Liver (tissue), 3 donors: ENCODE measurements around the gene LRRC47.

ENCODE experiments used
- EGR1 ChIP-seq, 2 donors: IDR thresholded peaks; 2 replicates each; pipeline ENCODE4 v1.6.1; 2016 to 2018; ENCODE audit warnings: antibody characterized with exemption in 2 of 2, low read depth in 2 of 2
- GABPA ChIP-seq, 2 donors: IDR thresholded peaks in 1 of 2; conservative IDR thresholded peaks in 1 of 2; 2 replicates each; pipeline ENCODE4 v1.6.1; 2016; ENCODE audit warnings: antibody characterized with exemption in 2 of 2, mild to moderate bottlenecking in 1 of 2, moderate library complexity in 1 of 2
- JUND ChIP-seq, 2 donors: IDR thresholded peaks; 2 replicates each; pipeline ENCODE4 v1.6.1; 2016; ENCODE audit warnings: antibody characterized with exemption in 2 of 2
- MAX ChIP-seq: IDR thresholded peaks from 2 replicates; pipeline ENCODE4 v1.6.1; 2016; ENCODE audit warnings: antibody characterized with exemption
- RAD21 ChIP-seq, 2 donors: IDR thresholded peaks; 2 replicates each; pipeline ENCODE4 v1.6.1; 2016; ENCODE audit warnings: antibody characterized with exemption in 2 of 2, mild to moderate bottlenecking in 2 of 2
- SP1 ChIP-seq: IDR thresholded peaks from 2 replicates; pipeline ENCODE4 v1.6.1; 2018; ENCODE audit warnings: antibody characterized with exemption, mild to moderate bottlenecking
- YY1 ChIP-seq: IDR thresholded peaks from 2 replicates; pipeline ENCODE4 v1.6.1; 2016; ENCODE audit warnings: antibody characterized with exemption, mild to moderate bottlenecking
- TF ChIP-seq, protein P1 (sequence below): fragments of 150-350 bp; IDR thresholded peaks from 2 replicates; pipeline ENCODE4 v1.5.1; 2017; ENCODE audit warnings: improper control_type of control experiment, low read depth, low read length; ENCODE audit not compliant: missing input control
- donor health status: healthy.
- donor health status: healthy.

DNA sequence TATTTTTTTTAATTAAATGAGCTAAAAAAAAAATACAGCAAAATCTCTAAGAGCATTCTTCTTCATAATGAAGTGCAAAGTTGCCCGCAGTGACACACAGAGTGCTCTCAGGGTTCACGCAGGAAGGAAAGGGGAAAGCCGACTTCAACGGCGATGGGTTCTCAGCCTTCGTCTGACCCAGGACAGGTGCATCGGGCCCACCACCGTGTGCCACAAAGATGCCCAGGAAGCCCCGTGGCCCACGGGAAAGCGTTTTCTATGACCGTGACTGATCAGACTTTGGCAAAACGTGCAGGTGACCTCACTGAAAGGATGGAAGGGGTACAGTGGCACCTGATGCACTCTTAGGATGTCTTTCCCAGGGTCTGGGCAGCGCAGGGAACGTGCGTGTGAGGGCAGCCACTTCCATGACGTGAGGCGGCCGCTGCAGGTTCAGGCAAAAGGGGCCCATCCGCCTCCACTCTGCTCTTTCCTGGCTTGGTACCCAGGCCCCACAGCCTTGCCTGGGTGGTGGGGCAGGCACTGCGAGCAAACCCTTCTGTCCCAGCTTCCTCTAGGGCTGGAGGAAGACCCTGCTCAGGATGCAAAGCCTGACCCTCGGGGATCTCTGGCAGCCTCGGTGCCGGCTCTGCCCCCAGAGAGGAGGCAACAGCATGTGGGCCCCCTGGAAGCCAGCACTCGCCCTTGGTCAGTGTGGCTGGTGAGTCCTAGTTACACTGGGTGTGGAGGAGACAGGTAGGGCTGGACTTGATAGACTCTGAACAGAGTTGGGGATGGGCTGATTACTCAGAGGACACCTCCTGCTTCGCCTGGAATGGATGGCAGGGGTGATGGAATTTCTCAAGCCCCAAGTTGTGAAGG is 8.3 kb downstream of the LRRC47 start:
- TF ChIP-seq YY1 (no peak), MAX (no peak), GABPA (IDR thresholded peaks at IDR 0.05 in 1 of 2, conservative IDR thresholded peaks at IDR 0.05 in 1 of 2) (no peak), SP1 (no peak), RAD21 (IDR thresholded peaks at IDR 0.05) (no peak), JUND (IDR thresholded peaks at IDR 0.05) (no peak), EGR1 (IDR thresholded peaks at IDR 0.05; ENCODE audit: low read depth in 2 of 2) (no peak)
- TF ChIP-seq, protein P1, sequence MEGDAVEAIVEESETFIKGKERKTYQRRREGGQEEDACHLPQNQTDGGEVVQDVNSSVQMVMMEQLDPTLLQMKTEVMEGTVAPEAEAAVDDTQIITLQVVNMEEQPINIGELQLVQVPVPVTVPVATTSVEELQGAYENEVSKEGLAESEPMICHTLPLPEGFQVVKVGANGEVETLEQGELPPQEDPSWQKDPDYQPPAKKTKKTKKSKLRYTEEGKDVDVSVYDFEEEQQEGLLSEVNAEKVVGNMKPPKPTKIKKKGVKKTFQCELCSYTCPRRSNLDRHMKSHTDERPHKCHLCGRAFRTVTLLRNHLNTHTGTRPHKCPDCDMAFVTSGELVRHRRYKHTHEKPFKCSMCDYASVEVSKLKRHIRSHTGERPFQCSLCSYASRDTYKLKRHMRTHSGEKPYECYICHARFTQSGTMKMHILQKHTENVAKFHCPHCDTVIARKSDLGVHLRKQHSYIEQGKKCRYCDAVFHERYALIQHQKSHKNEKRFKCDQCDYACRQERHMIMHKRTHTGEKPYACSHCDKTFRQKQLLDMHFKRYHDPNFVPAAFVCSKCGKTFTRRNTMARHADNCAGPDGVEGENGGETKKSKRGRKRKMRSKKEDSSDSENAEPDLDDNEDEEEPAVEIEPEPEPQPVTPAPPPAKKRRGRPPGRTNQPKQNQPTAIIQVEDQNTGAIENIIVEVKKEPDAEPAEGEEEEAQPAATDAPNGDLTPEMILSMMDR: no peak
